Keratinocyte (primary cell): ENCODE data around the gene PTPRT. TPM values are rescaled to one million over a fixed set of nuclear protein-coding genes. Genes with fewer than 3 reads are reported as not detected.

Experiments
- DNase-seq: peaks from one replicate; pipeline ENCODE4 v3.0.0-alpha.2; 2011; ENCODE audit warnings: low read depth, missing footprints, low spot score
- FAIRE-seq: peaks from 2 replicates; lab custom pipeline; 2011; peaks lifted over from hg19 to GRCh38; lab: Jason Lieb, UNC
- H2AFZ ChIP-seq: 2 replicates; pipeline ENCODE4 v1.6.0; 2012; ENCODE audit warnings: low read length, control low read depth, inconsistent platforms; ENCODE audit not compliant: control insufficient read depth
- H3K27ac ChIP-seq: 2 replicates; pipeline ENCODE4 v1.5.1; 2011; ENCODE audit warnings: low read length; ENCODE audit not compliant: control insufficient read depth, insufficient read depth
- H3K27me3 ChIP-seq: 3 replicates; pipeline ENCODE4 v1.6.0; 2011; ENCODE audit warnings: low read length; ENCODE audit not compliant: control insufficient read depth, insufficient read depth; ENCODE audit errors: extremely low read depth
- H3K36me3 ChIP-seq, 2 experiments: 2 replicates in 1 of 2; 3 replicates in 1 of 2; pipeline ENCODE4 v1.5.1; 2011; ENCODE audit warnings: low read length in 2 of 2, mild to moderate bottlenecking in 1 of 2; ENCODE audit not compliant: control insufficient read depth in 2 of 2, insufficient read depth in 2 of 2; ENCODE audit errors: extremely low read depth in 1 of 2
- H3K4me1 ChIP-seq: 3 replicates; pipeline ENCODE4 v1.5.1; 2011; ENCODE audit warnings: low read length; ENCODE audit not compliant: control insufficient read depth, insufficient read depth; ENCODE audit errors: extremely low read depth
- H3K4me2 ChIP-seq: 3 replicates; pipeline ENCODE4 v1.6.0; 2011; ENCODE audit warnings: low read depth, low read length; ENCODE audit not compliant: control insufficient read depth, insufficient read depth; ENCODE audit errors: extremely low read depth
- H3K4me3 ChIP-seq, 3 experiments: fragments of 200-600 bp in 1 of 3; sonication (generic) in 1 of 3; 2 replicates in 2 of 3; 3 replicates in 1 of 3; pipeline ENCODE4 v1.5.1; 2011 to 2016; ENCODE audit warnings: low read length in 3 of 3, mild to moderate bottlenecking in 3 of 3, control low read depth in 2 of 3, inconsistent platforms in 1 of 3, low read depth in 1 of 3, mixed read lengths in 1 of 3, mixed run types in 1 of 3, moderate library complexity in 1 of 3; ENCODE audit not compliant: control insufficient read depth in 2 of 3, insufficient read depth in 2 of 3; ENCODE audit errors: extremely low read depth in 1 of 3
- H3K79me2 ChIP-seq: 2 replicates; pipeline ENCODE4 v1.6.0; 2012; ENCODE audit warnings: low read length; ENCODE audit not compliant: control insufficient read depth, insufficient read depth
- H3K9ac ChIP-seq: 3 replicates; pipeline ENCODE4 v1.6.0; 2011; ENCODE audit warnings: low read length; ENCODE audit not compliant: control insufficient read depth, insufficient read depth; ENCODE audit errors: extremely low read depth
- H3K9me1 ChIP-seq: 3 replicates; pipeline ENCODE4 v1.6.0; 2011; ENCODE audit warnings: low read length; ENCODE audit not compliant: control insufficient read depth, insufficient read depth; ENCODE audit errors: extremely low read depth
- H3K9me3 ChIP-seq: 2 replicates; pipeline ENCODE4 v1.5.1; 2012; ENCODE audit warnings: low read depth, low read length; ENCODE audit not compliant: control insufficient read depth
- H4K20me1 ChIP-seq: 3 replicates; pipeline ENCODE4 v1.6.0; 2011; ENCODE audit warnings: low read length; ENCODE audit not compliant: control insufficient read depth, insufficient read depth; ENCODE audit errors: extremely low read depth
- EZH2 ChIP-seq: IDR thresholded peaks from one replicate; pipeline ENCODE4 v1.6.1; 2012; ENCODE audit warnings: inconsistent platforms, mild to moderate bottlenecking, low read length, moderate library complexity
- dilution Hi-C: fragments of 300-500 bp; cut with MboI; formaldehyde crosslinking; loops from one replicate; pipeline ENCODE4 v1.7.0; 2020; ENCODE audit warnings: low sequenced_read_pairs; ENCODE audit not compliant: extremely low pct_ligation_motif_present
- polyA plus RNA-seq, 5 experiments: library from polyadenylated mRNA; depleted of rRNA in 3 of 5; stranded (reverse) in 3 of 5; stranded (forward) in 1 of 5; unstranded in 1 of 5; fragments of >200 nt; gene quantifications; 1 replicate in 1 of 5; 2 replicates in 3 of 5; 3 replicates in 1 of 5; pipeline versions ENCODE4 v1.2.1 to v1.2.3, GENCODE V29; 2011 to 2012; ENCODE audit warnings: missing spikeins in 2 of 5, low read depth in 1 of 5, low replicate concordance in 1 of 5
- TF ChIP-seq, protein P1 (sequence below), 3 experiments: IDR thresholded peaks in 1 of 3; conservative IDR thresholded peaks in 1 of 3; optimal IDR thresholded peaks in 1 of 3; 2 replicates in 2 of 3; 3 replicates in 1 of 3; pipeline versions ENCODE3 to v1.5.1; 2011; ENCODE audit warnings: low read length in 3 of 3, mild to moderate bottlenecking in 3 of 3, moderate library complexity in 2 of 3, control low read depth in 1 of 3, inconsistent platforms in 1 of 3; ENCODE audit not compliant: insufficient read depth in 2 of 3; ENCODE audit errors: extremely low read depth in 1 of 3

The PTPRT gene
- polyA plus RNA-seq, 1 donor (not counting 4 experiments of a cell fraction or from before 2014, with no cell fraction given), result not detected

DNA sequence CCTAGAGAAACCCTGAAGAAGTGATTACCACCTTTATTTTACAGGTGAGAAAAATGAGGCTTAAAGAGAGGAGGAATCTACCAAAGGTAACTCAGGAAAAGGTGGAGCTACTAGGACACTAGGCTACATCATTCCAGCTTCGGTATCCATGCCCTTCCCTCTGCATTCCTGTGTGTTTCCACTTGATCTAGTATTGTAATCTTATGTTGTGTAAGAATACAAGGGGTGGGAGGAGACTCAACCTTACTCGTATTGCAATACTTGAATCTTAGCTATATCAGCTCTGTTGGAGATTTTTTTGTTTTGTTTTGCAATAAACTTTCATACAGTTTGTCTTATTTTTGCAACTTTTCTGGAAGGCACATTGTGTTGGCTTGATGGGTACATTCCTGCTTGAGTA, 742.4 kb downstream of the PTPRT start:
- Histone ChIP-seq H4K20me1 (no peaks in the 10 kb centered on the region), H3K9ac (no peak overlapping the region), H3K79me2 (no peaks in the 10 kb centered on the region), H2AFZ (no peak overlapping the region), H3K27me3 (no peaks in the 10 kb centered on the region), H3K9me3 (no peaks in the 10 kb centered on the region), H3K27ac (no peak overlapping the region), H3K9me1 (no peaks in the 10 kb centered on the region), H3K36me3 (no peaks in the 10 kb centered on the region), H3K4me1 (no peaks in the 10 kb centered on the region), H3K4me3 (no peak overlapping the region), H3K4me2 (no peak overlapping the region)
- dilution Hi-C loops, result no loop called here
- FAIRE-seq (no peak), DNase-seq (no peak)
- TF ChIP-seq EZH2, result no peak
- TF ChIP-seq, protein P1, sequence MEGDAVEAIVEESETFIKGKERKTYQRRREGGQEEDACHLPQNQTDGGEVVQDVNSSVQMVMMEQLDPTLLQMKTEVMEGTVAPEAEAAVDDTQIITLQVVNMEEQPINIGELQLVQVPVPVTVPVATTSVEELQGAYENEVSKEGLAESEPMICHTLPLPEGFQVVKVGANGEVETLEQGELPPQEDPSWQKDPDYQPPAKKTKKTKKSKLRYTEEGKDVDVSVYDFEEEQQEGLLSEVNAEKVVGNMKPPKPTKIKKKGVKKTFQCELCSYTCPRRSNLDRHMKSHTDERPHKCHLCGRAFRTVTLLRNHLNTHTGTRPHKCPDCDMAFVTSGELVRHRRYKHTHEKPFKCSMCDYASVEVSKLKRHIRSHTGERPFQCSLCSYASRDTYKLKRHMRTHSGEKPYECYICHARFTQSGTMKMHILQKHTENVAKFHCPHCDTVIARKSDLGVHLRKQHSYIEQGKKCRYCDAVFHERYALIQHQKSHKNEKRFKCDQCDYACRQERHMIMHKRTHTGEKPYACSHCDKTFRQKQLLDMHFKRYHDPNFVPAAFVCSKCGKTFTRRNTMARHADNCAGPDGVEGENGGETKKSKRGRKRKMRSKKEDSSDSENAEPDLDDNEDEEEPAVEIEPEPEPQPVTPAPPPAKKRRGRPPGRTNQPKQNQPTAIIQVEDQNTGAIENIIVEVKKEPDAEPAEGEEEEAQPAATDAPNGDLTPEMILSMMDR (optimal IDR thresholded peaks at IDR 0.05 in 1 of 3, IDR thresholded peaks at IDR 0.05 in 1 of 3, conservative IDR thresholded peaks at IDR 0.05 in 1 of 3; ENCODE audit: extremely low read depth in 1 of 3, insufficient read depth in 2 of 3, low read length in 3 of 3), result no peak

DNA sequence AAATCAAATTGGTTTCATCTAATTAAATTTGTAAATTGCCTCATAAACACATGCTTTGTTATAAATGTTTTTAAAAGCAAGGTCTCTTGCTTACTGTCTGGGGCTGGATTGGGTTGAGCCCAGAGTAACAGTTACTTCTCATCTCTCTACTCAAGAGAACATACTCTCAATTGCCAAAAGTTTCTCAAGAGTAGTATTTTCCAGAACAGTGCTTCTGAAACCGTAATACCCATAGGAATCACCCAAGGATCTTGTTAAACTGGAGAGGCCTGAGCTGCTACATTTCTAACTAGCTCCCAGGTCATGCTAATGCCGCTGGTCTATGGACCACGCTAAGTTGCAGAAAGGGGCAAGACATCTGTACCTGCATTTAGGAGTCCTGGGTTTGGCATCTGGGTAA, 744.9 kb downstream of the PTPRT start:
- Histone ChIP-seq H4K20me1 (no peaks in the 10 kb centered on the region), H3K9ac (no peak overlapping the region), H3K4me3 (no peak overlapping the region), H3K27ac (no peak overlapping the region), H3K9me1 (no peaks in the 10 kb centered on the region), H2AFZ (no peak overlapping the region), H3K4me1 (no peaks in the 10 kb centered on the region), H3K27me3 (no peaks in the 10 kb centered on the region), H3K4me2 (no peak overlapping the region), H3K79me2 (no peaks in the 10 kb centered on the region), H3K9me3 (no peaks in the 10 kb centered on the region), H3K36me3 (no peaks in the 10 kb centered on the region)
- dilution Hi-C loops, result no loop called here
- TF ChIP-seq EZH2, result no peak
- TF ChIP-seq, protein P1 (optimal IDR thresholded peaks at IDR 0.05 in 1 of 3, IDR thresholded peaks at IDR 0.05 in 1 of 3, conservative IDR thresholded peaks at IDR 0.05 in 1 of 3; ENCODE audit: extremely low read depth in 1 of 3, insufficient read depth in 2 of 3, low read length in 3 of 3), result no peak
- no peak for DNase-seq
- FAIRE-seq, result no peak
